ENCODE data around the gene FAM117B.

DNA sequence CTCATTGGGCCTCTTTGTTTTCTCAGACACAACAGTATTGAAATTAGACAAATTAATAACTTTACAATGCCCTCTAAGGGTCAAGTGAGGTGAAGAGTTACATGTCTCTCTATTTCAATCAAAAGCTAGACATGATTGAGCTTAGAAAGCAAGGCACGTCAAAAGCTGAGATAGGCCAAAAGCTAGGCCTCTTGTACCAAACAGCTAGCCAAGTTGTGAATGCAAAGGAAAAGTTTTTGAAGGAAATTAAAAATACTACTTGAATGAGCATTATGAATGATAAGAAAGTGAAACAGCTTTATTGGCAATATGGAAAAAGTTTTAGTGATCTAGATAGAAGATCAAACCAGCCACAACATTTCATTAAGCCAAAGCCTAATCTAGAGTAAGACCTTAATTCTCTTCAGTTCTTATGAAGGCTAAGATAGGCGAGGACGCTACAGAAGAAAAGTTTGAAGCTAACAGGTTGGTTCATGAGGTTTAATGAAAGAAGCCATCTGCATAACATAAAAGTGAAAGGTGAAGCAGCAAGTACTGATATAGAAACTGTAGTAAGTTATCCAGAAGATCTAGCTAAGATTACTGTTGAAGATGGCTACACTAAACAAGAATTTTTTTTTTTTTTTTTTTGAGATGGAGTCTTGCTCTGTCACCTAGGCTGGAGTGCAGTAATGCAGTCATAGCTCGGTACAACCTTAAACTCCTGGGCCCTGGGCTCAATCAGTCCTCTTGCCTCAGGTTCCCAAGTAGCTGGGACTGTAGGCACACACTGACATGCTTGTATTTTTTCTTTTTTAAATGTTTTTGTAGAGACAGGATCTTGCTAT lies 65.5 kb downstream of the FAM117B start:
- TF ChIP-seq, protein P1, sequence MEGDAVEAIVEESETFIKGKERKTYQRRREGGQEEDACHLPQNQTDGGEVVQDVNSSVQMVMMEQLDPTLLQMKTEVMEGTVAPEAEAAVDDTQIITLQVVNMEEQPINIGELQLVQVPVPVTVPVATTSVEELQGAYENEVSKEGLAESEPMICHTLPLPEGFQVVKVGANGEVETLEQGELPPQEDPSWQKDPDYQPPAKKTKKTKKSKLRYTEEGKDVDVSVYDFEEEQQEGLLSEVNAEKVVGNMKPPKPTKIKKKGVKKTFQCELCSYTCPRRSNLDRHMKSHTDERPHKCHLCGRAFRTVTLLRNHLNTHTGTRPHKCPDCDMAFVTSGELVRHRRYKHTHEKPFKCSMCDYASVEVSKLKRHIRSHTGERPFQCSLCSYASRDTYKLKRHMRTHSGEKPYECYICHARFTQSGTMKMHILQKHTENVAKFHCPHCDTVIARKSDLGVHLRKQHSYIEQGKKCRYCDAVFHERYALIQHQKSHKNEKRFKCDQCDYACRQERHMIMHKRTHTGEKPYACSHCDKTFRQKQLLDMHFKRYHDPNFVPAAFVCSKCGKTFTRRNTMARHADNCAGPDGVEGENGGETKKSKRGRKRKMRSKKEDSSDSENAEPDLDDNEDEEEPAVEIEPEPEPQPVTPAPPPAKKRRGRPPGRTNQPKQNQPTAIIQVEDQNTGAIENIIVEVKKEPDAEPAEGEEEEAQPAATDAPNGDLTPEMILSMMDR (IDR thresholded peaks at IDR 0.05; ENCODE audit: insufficient read depth, low read length, poor library complexity, severe bottlenecking) = no peak
- TF ChIP-seq EZH2phosphoT487 (conservative IDR thresholded peaks at IDR 0.05; ENCODE audit: low read length) = no peak
